GM06990 (cell line): ENCODE measurements around the gene MARK4.
"Not testable (repeated sequence)": the region's sequence is repeated elsewhere in the genome, so short reads cannot be mapped to it uniquely, and the experiment has no call there.

Source experiments
- DNase-seq: peaks from one replicate; pipeline ENCODE4 v3.0.0-alpha.2; 2011; ENCODE audit not compliant: insufficient read length; ENCODE audit errors: extremely low read depth
- H3K27me3 ChIP-seq: replicated peaks from 2 replicates; pipeline ENCODE4 v1.6.0; 2011; ENCODE audit warnings: low read length; ENCODE audit not compliant: control insufficient read depth, insufficient read depth
- H3K36me3 ChIP-seq: 2 replicates; pipeline ENCODE4 v1.5.1; 2011; ENCODE audit warnings: low read length; ENCODE audit not compliant: control insufficient read depth, insufficient read depth
- H3K4me3 ChIP-seq: replicated peaks from 2 replicates; pipeline ENCODE4 v1.5.1; 2011; ENCODE audit warnings: low read depth, mild to moderate bottlenecking, control low read depth, low read length
- TF ChIP-seq, protein P1 (sequence below): IDR thresholded peaks from 2 replicates; pipeline ENCODE4 v1.5.1; 2011; ENCODE audit warnings: low read length, control low read depth, mild to moderate bottlenecking, inconsistent platforms; ENCODE audit not compliant: insufficient read depth, poor library complexity, severe bottlenecking

MARK4 gene

DNA sequence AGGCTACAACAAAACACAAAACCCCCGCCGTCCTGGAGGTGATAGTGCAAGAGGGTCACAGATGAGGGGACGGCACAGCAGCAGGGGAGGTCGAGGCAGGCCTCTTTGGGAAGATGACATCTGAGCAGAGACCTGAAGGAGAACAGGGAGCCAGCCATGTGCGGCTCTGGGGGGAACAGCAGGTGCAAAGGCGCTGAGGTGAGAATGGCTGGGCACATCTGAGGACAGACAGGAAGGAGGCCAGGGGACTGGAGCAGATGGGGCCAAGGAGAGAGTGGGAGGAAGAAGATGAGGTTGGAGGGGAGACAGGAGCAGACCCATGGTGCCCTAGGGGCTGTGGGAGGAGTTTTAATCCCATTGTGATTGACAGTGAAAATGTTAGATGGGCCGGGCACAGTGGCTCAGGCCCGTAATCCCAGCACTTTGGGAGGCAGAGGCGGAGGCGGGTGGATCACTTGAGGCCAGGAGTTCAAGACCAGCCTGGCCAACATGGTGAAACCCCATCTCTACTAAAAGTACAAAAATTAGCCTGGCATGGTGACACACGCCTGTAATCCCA, 73.4 kb downstream of the MARK4 start:
- Histone ChIP-seq H3K4me3 (no peak overlapping the region), H3K27me3 (no peaks in the 10 kb centered on the region), H3K36me3 (no peaks in the 10 kb centered on the region)
- no peak for DNase-seq
- TF ChIP-seq, protein P1, sequence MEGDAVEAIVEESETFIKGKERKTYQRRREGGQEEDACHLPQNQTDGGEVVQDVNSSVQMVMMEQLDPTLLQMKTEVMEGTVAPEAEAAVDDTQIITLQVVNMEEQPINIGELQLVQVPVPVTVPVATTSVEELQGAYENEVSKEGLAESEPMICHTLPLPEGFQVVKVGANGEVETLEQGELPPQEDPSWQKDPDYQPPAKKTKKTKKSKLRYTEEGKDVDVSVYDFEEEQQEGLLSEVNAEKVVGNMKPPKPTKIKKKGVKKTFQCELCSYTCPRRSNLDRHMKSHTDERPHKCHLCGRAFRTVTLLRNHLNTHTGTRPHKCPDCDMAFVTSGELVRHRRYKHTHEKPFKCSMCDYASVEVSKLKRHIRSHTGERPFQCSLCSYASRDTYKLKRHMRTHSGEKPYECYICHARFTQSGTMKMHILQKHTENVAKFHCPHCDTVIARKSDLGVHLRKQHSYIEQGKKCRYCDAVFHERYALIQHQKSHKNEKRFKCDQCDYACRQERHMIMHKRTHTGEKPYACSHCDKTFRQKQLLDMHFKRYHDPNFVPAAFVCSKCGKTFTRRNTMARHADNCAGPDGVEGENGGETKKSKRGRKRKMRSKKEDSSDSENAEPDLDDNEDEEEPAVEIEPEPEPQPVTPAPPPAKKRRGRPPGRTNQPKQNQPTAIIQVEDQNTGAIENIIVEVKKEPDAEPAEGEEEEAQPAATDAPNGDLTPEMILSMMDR: no peak

DNA sequence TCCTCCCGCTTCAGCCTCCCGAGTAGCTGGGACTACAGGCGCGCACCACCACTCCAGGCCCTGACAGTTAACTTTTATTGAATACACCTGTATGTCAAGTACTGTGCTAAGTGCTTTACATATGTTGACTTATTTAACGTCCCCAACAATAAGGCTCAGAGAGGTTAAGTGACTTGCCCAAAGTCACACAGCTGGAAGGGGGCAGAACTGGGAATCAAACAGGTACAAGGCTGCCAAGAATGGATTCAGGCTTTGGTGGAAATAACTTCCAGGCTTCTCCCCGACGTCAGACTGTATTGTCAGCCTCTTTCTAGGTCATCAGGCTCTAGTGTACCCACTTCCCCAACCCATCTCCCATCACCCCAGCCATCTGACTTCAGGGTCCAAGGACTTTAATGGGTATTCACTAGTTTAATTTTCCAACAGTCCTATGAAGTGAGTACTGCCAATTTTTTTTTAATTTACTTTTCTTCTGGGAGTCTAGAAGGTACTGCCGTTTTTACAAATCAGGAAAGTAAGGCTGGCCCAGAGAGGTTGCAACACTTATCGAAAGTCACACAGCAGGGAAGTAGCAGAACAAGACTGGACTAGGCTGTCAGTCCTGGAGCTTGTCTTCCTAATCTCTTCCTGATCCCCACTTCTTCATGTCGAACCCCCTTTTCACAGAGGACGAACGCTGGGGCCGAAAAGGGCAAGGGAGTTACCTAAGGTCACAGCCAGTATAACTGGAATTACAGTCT, 76.5 kb downstream of the MARK4 start:
- Histone ChIP-seq H3K4me3 (no peak overlapping the region), H3K36me3 (no peaks in the 10 kb centered on the region), H3K27me3 (no peaks in the 10 kb centered on the region)
- no peak for DNase-seq
- TF ChIP-seq, protein P1: no peak

DNA sequence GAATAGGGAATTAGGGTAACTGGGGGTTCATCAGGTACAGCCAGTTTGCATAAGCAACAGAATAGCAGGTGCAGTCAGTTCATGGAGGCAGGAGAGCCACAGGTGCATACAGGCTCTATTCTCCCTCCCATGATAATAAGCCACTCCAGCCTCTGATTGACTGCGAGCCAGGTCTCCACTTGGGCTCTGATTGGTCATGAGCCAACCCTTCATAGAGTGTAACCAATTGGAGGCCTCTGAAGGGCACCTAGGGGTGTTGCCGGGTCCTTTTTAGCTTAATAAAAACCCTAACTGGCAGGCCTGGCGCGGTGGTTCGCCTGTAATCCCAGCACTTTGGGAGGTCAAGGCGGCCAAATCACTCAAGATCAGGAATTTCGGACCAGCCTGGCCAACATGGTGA, 80.3 kb downstream of the MARK4 start:
- no peaks in the 10 kb centered on the region for H3K36me3 ChIP-seq
- DNase-seq: no peak
- TF ChIP-seq, protein P1: no peak
- H3K27me3 ChIP-seq: no peaks in the 10 kb centered on the region
- H3K4me3 ChIP-seq: no peak overlapping the region

DNA sequence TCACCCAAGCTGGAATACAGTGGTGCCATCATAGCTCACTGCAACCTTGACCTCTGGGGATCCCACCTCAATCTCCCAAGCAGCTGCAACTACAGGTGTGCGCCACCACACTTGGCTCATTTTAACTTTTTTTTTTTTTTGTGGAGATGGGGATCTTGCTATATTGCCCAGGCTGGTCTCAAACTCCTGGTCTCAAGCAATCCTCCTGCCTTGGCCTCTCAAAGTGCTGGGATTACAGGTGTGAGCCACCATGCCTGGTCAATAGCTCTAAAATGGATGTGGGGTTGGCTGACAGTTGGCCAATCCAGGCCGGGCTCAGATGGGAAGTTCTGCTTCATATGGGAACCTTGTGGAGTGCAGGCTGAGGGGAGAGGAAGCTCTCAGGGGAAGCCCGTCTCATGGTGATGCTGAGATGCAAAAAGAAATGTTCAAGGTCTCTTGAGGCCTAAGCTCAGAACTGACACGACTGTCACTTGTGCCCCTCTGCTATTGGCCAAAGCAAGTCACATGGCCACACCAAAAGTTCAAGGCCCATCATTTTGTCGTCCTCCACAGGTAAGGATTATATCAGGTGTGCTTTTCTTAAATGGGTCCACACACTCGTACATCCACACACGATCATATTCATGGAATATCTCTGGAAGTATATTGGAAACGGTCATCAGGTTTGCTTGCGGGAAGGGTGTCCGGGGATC, 82.7 kb downstream of the MARK4 start:
- Histone ChIP-seq H3K36me3 (no peaks in the 10 kb centered on the region), H3K4me3 (no peak overlapping the region), H3K27me3 (no peaks in the 10 kb centered on the region)
- TF ChIP-seq, protein P1: no peak
- DNase-seq: no peak

DNA sequence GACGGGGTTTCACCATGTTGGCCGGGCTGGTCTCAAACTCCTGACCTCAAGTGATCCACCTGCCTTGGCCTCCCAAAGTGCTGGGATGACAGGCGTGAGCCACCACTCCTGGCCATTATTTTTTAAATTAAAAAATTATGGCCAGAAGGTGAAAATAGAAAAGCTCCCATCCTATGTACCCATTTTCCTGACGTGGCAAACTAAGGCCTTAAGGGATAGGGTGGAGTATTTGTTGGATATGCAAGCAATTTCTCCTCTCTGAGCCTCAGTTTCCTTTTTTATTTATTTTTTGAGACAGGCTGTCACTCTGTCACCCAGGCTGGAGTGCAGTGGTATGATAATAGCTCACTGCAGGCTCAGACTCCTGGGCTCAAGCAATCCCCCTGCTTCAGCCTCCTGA, 83.8 kb downstream of the MARK4 start:
- not testable (repeated sequence) for DNase-seq, H3K27me3 ChIP-seq, H3K36me3 ChIP-seq, H3K4me3 ChIP-seq

DNA sequence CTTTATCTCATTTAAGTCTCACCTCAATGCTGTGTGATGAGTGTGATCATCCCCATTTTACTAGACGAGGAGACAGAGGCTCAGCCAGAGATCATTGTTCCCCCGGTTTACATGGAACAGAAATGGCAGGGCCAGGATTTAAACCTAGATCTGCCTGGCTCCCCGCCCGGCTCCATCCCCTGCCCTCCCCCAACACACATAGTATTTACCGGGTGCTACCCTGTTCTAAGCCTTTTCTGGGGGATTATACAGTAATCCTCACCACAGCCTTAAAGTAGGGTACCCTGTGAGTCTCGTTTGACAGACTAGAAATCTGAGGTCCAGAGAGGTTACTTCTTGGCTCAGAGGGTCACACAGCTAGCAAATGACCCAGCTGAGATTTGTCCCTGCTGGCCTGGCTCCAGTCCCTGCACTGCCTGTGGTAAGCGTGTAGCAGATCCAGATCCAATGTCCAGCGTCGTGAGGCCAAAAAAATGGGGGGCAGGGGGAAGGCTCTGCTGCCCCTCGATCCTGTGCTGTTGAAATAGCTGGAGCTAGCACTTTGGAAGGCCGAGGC, 85.7 kb downstream of the MARK4 start:
- no peak for DNase-seq
- no peaks in the 10 kb centered on the region; the same call in 1 of the 2 replicates for H3K27me3 ChIP-seq
- TF ChIP-seq, protein P1: no peak
- no peaks in the 10 kb centered on the region for H3K36me3 ChIP-seq
- no peak overlapping the region for H3K4me3 ChIP-seq
